ENCODE measurements around the gene USP15.
"Not testable (repeated sequence)": the region's sequence is repeated elsewhere in the genome, so short reads cannot be mapped to it uniquely, and the experiment has no call there.

USP15 gene

GRCh38 chr12:62332598-62332997 lies 72.4 kb downstream of the USP15 start:
- DNase-seq = no peak

- DNase-seq = no peak
Observed at GRCh38 chr12:62335057-62335456, 74.9 kb downstream of the USP15 start.

GRCh38 chr12:62335796-62336195 lies 75.6 kb downstream of the USP15 start:
- no peak for DNase-seq

DNA sequence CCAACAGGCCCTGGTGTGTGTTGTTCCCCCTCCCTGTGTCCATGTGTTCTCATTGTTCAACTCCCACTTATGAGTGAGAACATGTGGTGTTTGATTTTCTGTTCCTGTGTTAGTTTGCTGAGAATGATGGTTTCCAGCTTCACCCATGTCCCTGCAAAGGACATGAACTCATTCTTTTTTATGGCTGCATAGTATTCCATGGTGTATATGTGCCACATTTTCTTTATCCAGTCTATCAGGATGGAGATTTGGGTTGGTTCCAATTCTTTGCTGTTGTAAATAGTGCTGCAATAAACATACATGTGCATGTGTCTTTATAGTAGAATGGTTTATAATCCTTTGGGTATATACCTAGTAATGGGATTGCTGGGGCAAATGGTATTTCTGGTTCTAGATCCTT lies 77.4 kb downstream of the USP15 start:
- DNase-seq = not testable (repeated sequence)

- not testable (repeated sequence) for DNase-seq
Observed at GRCh38 chr12:62342614-62343303, 82.6 kb downstream of the USP15 start.

DNA sequence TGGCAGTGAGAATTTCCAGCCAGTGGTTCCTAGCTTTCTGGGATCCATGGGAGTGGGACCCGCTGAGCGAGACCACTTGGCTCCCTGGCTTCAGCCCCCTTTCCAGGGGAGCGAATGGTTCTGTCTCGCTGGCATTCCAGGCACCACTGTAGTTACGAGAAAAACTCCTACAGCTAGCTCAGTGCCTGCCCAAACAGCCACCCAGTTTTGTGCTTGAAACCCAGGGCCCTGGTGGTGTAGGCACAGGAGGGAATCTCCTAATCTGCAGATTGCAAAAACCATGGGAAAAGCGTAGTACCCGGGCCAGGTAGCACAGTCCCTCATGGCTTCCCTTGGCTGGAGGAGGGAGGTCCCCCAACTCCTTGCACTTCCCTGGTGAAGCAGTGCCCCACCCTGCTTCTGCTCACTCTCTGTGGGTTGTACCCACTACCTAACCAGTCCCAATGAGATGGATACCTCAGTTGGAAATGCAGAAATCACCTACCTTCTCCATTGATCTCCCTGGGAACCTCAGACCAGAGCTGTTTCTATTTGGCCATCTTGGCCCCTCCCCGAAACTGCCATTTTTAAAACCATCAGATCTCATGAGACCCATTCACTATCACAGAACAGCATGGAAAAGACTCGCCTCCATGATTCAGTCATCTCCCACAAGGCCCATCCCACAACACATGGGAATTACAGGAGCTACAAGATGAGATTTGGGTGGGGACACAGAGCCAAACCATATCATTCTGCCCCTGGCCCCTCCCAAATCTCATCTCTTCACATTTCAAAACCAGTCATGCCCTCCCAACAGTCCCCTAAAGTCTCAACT lies 83.3 kb downstream of the USP15 start:
- not testable (repeated sequence) for DNase-seq

- DNase-seq = not testable (repeated sequence)
Observed at GRCh38 chr12:62344731-62345556, 84.7 kb downstream of the USP15 start.

DNA sequence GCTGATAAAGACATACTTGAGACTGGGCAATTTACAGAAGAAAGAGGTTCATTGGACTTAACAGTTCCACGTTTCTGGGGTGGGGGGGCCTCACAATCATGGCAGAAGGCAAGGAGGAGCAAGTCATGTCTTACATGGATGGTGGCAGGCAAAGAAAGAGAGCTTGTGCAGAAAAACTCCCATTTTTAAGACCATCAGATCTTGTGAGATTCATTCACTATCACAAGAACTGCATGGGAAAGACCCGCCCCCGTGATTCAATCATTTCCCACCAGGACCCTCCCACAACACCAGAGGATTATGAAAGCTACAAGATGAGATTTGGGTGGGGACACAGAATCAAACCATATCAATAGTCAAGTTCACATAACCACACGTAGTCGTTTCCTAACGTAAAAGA lies 85.5 kb downstream of the USP15 start:
- DNase-seq = no peak

DNA sequence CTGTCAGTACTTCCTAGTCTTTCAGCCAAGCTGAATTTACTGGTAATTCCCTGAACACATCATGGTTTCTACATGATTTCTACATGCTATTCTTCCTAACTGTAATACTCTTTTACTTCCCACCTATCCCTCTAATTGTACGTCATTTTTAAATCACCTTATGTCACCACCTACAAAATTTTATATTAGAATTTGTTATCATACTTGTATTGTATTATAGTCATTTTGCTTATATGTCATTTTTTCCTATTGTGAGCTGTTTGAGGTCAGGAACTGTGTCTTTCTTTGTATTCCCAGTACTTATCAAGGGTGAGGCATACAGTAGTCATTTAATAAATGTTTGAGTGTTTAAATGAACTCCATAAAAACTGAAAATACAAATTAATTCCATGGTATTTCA lies 86.6 kb downstream of the USP15 start:
- no peak for DNase-seq

- DNase-seq = no peak
Observed at GRCh38 chr12:62347922-62348650, 87.9 kb downstream of the USP15 start.

GRCh38 chr12:62350554-62350953 lies 90.3 kb downstream of the USP15 start:
- DNase-seq = no peak

DNA sequence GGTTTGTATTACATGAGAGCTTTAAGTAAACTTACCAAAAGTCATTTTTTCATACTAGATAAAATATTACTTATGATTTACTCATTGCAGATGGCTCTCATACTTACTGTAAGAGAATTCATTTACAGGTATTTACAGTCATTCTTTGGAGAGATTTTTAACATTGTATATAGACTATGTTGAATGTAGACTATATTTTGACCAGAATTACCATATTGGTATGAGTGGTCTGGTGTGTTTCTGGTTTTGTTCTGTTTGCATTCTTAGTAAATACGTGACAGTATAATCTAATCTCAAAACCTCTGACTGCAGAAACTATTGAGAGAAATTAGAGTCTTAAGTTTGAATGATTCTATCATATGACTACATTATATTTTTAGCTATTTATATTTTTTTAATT lies 91.1 kb downstream of the USP15 start:
- DNase-seq = no peak

DNA sequence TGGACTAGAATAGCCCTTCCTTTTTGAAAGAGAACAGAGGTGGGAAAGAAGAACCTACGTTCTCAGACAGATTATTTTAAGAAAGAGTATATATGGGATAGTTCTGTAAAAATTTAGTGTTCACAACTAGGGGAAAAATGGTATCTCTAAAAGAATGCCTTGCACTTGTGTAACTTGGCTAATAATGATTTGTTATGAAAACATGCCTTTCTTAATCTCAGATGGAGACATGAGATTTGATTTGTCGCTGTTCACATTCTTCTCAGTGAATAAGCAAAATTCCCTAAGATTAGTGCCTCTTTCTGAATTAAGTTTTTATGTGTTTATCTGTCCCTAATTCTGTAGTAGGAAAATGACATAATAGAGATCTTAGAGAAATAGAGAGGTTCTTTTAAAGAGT lies 100.8 kb downstream of the USP15 start:
- DNase-seq = no peak

GRCh38 chr12:62363506-62363905 lies 103.3 kb downstream of the USP15 start:
- no peak for DNase-seq

- DNase-seq = not testable (repeated sequence)
Observed at GRCh38 chr12:62364697-62365096, 104.5 kb downstream of the USP15 start.

- DNase-seq = not testable (repeated sequence)
Observed at GRCh38 chr12:62365846-62366245, 105.6 kb downstream of the USP15 start.

- DNase-seq = not testable (repeated sequence)
Observed at GRCh38 chr12:62368430-62369223, 108.4 kb downstream of the USP15 start.

DNA sequence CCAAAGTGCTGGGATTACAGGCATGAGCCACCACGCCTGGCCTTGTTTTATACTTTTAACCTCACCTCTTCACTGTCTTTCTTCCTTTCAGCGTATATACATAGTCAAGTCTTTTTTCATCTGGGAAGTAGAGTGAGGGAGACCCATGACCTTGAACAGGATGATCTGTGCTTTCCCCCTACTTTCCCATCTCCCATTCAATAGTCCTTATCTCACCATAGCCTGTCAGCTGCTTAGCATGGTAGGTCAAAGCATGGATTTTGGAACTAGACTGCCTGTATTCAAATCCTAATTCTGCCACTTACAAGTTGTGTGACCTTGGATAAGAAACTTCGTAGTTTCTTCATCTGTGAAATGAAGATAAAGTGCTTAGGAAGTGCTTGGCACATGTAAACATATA lies 110.0 kb downstream of the USP15 start:
- no peak for DNase-seq

- no peak for DNase-seq
Observed at GRCh38 chr12:62371661-62372060, 111.5 kb downstream of the USP15 start.

DNA sequence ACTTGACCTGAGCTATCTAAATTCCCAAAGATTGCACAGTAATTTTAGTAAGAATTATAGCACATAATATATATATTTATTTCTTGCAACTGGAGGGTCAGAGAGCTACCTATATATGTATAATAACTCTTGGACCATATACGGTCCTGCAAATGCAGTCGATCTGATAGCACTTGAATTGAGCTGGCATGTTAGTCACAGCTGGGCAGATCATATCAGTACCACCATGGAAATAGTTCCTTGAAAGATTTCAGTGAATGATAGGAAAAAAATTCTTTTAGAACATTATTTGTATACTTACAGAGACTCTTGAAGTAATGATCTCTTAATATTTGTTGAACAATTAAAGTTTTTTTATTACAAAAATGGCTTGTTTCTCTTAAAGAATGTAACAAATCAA lies 111.9 kb downstream of the USP15 start:
- no peak for DNase-seq

- no peak for DNase-seq
Observed at GRCh38 chr12:62372825-62373224, 112.6 kb downstream of the USP15 start.

DNA sequence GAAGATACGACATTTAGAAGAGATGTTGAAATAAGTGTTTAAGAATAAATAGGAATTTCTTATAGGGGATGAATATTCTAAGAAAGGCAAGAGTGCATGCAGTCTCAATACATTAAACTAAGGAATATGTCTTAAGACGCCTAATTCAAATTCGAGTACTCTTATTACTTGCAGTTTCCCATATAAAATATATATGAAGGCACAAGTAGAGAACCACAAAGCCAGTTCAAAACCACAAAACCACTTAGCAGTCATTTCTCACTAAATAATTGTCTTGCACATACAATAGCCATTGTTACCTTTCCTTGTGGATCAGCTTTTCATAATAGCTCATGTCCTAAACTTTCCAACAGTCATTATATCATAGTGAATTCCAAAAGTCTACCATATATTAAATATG lies 115.4 kb downstream of the USP15 start:
- DNase-seq = no peak

All from activated naive CD4-positive, alpha-beta T cell (primary cell).